ENCODE measurements around the gene USP34.

USP34 gene

GRCh38 chr2:61220768-61221167 is 250.1 kb downstream of the USP34 start:
- H3K27me3 ChIP-seq (ENCODE audit: insufficient read depth, low read depth, severe bottlenecking) = no peaks in the 10 kb centered on the region
- no peak overlapping the region for H3K4me3 ChIP-seq (ENCODE audit: low read depth, low read length)
- TF ChIP-seq, protein P1, sequence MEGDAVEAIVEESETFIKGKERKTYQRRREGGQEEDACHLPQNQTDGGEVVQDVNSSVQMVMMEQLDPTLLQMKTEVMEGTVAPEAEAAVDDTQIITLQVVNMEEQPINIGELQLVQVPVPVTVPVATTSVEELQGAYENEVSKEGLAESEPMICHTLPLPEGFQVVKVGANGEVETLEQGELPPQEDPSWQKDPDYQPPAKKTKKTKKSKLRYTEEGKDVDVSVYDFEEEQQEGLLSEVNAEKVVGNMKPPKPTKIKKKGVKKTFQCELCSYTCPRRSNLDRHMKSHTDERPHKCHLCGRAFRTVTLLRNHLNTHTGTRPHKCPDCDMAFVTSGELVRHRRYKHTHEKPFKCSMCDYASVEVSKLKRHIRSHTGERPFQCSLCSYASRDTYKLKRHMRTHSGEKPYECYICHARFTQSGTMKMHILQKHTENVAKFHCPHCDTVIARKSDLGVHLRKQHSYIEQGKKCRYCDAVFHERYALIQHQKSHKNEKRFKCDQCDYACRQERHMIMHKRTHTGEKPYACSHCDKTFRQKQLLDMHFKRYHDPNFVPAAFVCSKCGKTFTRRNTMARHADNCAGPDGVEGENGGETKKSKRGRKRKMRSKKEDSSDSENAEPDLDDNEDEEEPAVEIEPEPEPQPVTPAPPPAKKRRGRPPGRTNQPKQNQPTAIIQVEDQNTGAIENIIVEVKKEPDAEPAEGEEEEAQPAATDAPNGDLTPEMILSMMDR (IDR thresholded peaks at IDR 0.05; ENCODE audit: low read depth, low read length) = no peak
- no peak for DNase-seq
- H3K27ac ChIP-seq = no peak overlapping the region
- no peaks in the 10 kb centered on the region for H3K9me3 ChIP-seq (ENCODE audit: severe bottlenecking)
- peaks cover 61% of the 10 kb centered on the region for H3K36me3 ChIP-seq

DNA sequence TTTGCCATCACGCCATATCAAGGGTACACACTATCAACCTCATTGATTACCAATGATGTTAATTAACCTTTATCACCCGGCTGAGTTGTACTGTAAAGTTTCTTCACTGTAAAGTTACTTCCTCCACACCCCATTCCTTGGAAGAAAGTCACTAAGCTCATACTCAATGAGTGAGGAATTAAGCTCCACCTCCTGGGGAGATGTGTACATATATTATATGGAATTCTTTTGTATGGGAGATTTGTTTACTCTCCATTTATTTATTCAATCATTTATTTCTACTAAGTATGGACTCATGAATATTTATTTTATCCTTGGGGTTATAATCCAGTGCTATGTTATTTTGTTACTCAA is 252.1 kb downstream of the USP34 start:
- Histone ChIP-seq H3K27ac (no peak overlapping the region), H3K36me3 (peaks cover 56% of the 10 kb centered on the region), H3K27me3 (ENCODE audit: insufficient read depth, low read depth, severe bottlenecking) (no peaks in the 10 kb centered on the region), H3K9me3 (ENCODE audit: severe bottlenecking) (no peaks in the 10 kb centered on the region), H3K4me3 (ENCODE audit: low read depth, low read length) (no peak overlapping the region)
- TF ChIP-seq, protein P1 (IDR thresholded peaks at IDR 0.05; ENCODE audit: low read depth, low read length) = no peak
- DNase-seq = no peak

- Histone ChIP-seq H3K4me3 (ENCODE audit: low read depth, low read length) (no peak overlapping the region), H3K9me3 (ENCODE audit: severe bottlenecking) (no peaks in the 10 kb centered on the region), H3K36me3 (peaks cover 52% of the 10 kb centered on the region), H3K27ac (no peak overlapping the region), H3K27me3 (ENCODE audit: insufficient read depth, low read depth, severe bottlenecking) (no peaks in the 10 kb centered on the region)
- no peak for DNase-seq
- TF ChIP-seq, protein P1 (IDR thresholded peaks at IDR 0.05; ENCODE audit: low read depth, low read length) = no peak
Observed at GRCh38 chr2:61218076-61218816, 252.6 kb downstream of the USP34 start.

DNA sequence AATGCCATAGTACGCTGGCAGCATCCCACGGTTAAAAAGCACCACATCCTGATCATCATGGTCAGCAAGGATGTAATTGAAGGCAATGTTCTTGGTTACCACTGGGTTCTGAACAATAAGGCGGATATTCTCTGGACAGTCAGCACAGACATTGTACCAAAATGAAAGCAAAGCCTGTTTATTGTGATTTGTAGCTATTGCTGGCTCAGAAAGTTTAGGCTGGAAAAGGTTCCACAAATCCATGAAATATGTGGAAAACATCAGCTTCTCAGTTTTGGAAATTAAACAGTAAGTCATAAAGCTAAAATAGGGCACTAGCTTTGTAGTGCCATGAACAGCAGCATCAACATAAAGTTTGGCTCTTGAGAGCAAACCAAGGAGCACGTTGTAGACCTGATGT is 256.7 kb downstream of the USP34 start:
- Histone ChIP-seq H3K27ac (no peak overlapping the region), H3K4me3 (ENCODE audit: low read depth, low read length) (no peak overlapping the region), H3K9me3 (ENCODE audit: severe bottlenecking) (no peaks in the 10 kb centered on the region), H3K36me3 (peaks cover 43% of the 10 kb centered on the region), H3K27me3 (ENCODE audit: insufficient read depth, low read depth, severe bottlenecking) (no peaks in the 10 kb centered on the region)
- DNase-seq = no peak
- TF ChIP-seq, protein P1 (IDR thresholded peaks at IDR 0.05; ENCODE audit: low read depth, low read length) = no peak

DNA sequence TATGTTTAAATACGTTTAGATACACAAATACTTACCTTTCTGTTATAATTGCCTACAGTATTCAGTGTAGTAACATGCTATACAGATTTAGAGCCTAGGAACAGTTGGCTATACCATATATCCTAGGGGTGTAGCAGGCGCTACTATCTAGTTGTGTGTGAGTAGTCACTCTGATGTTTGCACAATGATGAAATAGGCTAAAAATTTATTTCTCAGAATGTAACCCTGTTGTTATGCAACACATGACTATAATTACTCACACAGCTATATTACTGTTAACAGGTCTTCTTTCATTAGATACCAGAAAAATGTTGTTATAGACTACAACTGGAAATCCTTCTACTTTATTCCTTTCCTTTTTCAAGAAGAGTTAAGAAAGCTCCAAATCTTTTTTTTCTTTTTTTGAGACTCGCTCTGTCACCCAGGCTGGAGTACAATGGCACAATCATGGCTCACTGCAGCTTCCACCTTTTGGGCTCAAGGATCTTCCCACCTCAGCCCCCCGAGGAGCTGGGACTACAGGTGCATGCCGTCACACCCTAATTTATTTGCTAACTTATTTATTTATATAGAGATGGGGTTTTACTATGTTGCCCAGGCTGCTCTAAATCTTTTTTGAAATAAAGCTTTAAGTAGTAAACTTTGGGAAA is 260.4 kb downstream of the USP34 start:
- peaks cover 58% of the 10 kb centered on the region for H3K36me3 ChIP-seq
- DNase-seq = no peak
- TF ChIP-seq, protein P1 (IDR thresholded peaks at IDR 0.05; ENCODE audit: low read depth, low read length) = no peak
- H3K27ac ChIP-seq = no peak overlapping the region
- no peaks in the 10 kb centered on the region for H3K27me3 ChIP-seq (ENCODE audit: insufficient read depth, low read depth, severe bottlenecking)
- no peaks in the 10 kb centered on the region for H3K9me3 ChIP-seq (ENCODE audit: severe bottlenecking)
- H3K4me3 ChIP-seq (ENCODE audit: low read depth, low read length) = no peak overlapping the region
